Subcutaneous abdominal adipose tissue (tissue), 5 donors: Measurements from ENCODE around the gene TTC28.
"Not testable (repeated sequence)": the region's sequence is repeated elsewhere in the genome, so short reads cannot be mapped to it uniquely, and the experiment has no call there.

Experiments used
- H3K27ac ChIP-seq: one replicate; pipeline ENCODE4 v1.7.0; 2013; ENCODE audit warnings: low read depth, mild to moderate bottlenecking, inconsistent platforms, low read length, moderate library complexity
- H3K27me3 ChIP-seq, 5 donors: one replicate each; pipeline ENCODE4 v1.7.0; 2013; ENCODE audit warnings: low read length in 5 of 5, inconsistent platforms in 1 of 5; ENCODE audit not compliant: control insufficient read depth in 5 of 5, insufficient read depth in 4 of 5
- H3K36me3 ChIP-seq, 5 donors: one replicate each; pipeline ENCODE4 v1.7.0; 2013; ENCODE audit warnings: low read length in 5 of 5; ENCODE audit not compliant: control insufficient read depth in 5 of 5, insufficient read depth in 5 of 5
- H3K4me1 ChIP-seq, 5 donors: one replicate each; pipeline ENCODE4 v1.7.0; 2013; ENCODE audit warnings: low read length in 5 of 5, mild to moderate bottlenecking in 3 of 5, moderate library complexity in 1 of 5; ENCODE audit not compliant: control insufficient read depth in 5 of 5, insufficient read depth in 5 of 5
- H3K4me3 ChIP-seq, 5 donors: one replicate each; pipeline ENCODE4 v1.7.0; 2013; ENCODE audit warnings: low read length in 5 of 5, low read depth in 1 of 5
- H3K9ac ChIP-seq, 5 donors: one replicate each; pipeline ENCODE4 v1.7.0; 2013; ENCODE audit warnings: low read length in 5 of 5, mild to moderate bottlenecking in 4 of 5, moderate library complexity in 3 of 5
- H3K9me3 ChIP-seq, 5 donors: one replicate each; pipeline ENCODE4 v1.7.0; 2013; ENCODE audit warnings: low read length in 5 of 5; ENCODE audit not compliant: control insufficient read depth in 5 of 5
- donor health status: healthy.
- donor health status: healthy.
- donor health status: healthy.
- donor health status: healthy.
- donor health status: healthy.

The TTC28 gene

DNA sequence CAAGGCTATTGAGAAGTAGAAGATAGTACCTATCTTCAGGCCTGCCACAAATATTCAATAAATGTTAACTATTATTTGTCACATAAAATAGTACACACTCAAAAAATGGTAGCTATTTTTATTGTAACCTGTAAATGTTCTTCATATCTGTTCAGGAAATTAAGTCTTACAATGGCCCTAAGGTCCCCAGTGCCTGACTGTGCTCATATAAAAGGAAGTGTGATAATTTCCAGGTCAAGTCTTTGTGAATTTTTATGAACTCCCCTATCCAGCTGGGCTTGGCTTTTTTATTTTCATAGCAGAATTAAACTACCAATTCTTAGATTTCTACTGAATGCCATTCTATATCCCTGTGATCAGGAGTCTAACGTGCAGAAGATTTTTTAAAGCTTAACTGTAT lies 476.4 kb downstream of the TTC28 start:
- H3K9ac ChIP-seq = no peak overlapping the region
- H3K27ac ChIP-seq = no peak overlapping the region
- H3K4me3 ChIP-seq = no peak overlapping the region
- no peaks in the 10 kb centered on the region for H3K36me3 ChIP-seq
- peaks cover 0 to 11% (median 6%) of the 10 kb centered on the region in 5 donors for H3K4me1 ChIP-seq
- H3K27me3 ChIP-seq = no peaks in the 10 kb centered on the region
- H3K9me3 ChIP-seq = no peaks in the 10 kb centered on the region

DNA sequence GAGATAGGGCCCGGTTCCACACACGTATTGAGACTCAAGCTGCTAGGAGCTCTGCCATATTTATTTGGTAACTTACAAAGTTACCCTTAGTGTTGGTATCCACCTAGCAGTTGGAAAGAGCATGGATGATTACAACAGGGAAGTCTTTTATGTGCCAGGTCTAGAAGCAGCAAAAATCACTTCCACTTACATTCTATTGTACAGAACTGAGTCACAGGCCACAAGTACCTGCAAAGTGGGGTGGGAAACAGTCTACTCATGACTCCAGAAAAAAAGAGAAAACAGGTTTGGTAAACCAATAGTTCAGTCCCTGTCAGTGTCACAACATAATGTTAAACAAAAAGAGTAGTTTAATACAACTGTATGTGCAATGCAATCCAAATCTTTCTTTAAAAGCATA lies 480.9 kb downstream of the TTC28 start:
- H3K4me3 ChIP-seq = no peak overlapping the region
- no peak overlapping the region for H3K9ac ChIP-seq
- H3K9me3 ChIP-seq = no peaks in the 10 kb centered on the region
- H3K27ac ChIP-seq = no peak overlapping the region
- H3K27me3 ChIP-seq = no peaks in the 10 kb centered on the region
- peaks cover 0 to 7% (median 0%) of the 10 kb centered on the region in 5 donors for H3K4me1 ChIP-seq
- H3K36me3 ChIP-seq = no peaks in the 10 kb centered on the region

DNA sequence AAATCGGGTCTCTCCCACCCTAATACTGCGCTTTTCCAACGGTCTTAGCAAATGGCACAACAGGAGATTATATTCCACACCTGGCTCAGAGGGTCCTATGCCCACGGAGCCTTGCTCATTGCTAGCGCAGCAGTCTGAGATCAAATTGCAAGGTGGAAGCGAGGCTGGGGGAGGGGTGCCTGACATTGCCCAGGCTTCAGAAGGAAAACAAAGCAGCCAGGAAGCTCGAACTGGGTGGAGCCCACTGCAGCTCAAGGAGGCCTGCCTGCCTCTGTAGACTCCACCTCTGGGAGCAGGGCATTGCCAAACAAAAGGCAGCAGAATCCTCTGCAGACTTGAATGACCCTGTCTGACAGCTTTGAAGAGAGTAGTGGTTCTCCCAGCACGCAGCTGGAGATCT lies 488.1 kb downstream of the TTC28 start:
- H3K9ac ChIP-seq, H3K27me3 ChIP-seq, H3K9me3 ChIP-seq, H3K36me3 ChIP-seq, H3K4me1 ChIP-seq, H3K27ac ChIP-seq, H3K4me3 ChIP-seq: not testable (repeated sequence)

DNA sequence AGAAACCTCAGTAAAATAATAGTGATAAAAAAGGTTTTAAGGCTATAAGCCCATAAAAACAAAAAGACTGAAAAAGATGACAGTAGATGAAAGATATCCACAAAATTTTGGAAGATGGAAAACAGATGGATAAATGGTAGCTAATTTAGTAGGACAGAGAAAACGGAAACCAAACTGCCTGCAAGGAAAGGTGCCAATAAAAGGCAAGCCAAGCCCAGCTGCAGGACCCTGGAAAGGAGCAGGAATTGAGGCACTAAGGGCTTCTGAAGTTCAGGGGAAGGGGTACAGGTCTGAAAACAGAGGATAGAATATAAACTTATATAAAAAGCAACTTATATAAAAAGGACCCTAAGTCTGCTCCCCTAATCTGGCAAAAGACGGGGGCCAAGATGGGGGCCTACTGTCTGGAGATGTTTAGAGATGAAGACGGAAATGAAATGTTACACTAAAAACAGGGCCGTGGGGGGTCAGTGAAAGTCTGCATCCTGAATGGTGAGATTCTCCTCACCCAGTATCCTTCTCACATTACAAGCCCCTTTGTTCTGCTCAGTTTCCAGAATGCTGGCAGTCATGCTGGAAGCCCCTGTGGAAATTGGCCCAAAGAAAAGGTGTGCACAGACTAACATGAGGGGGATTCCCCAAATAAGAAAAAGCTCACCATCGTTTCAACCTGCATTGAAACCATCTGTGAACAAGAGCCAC lies 491.3 kb downstream of the TTC28 start:
- Histone ChIP-seq H3K27me3 (no peaks in the 10 kb centered on the region), H3K36me3 (no peaks in the 10 kb centered on the region), H3K27ac (no peak overlapping the region), H3K9ac (no peak overlapping the region), H3K4me1 (peaks cover 0 to 12% (median 1%) of the 10 kb centered on the region in 5 donors), H3K4me3 (no peak overlapping the region), H3K9me3 (no peaks in the 10 kb centered on the region)

DNA sequence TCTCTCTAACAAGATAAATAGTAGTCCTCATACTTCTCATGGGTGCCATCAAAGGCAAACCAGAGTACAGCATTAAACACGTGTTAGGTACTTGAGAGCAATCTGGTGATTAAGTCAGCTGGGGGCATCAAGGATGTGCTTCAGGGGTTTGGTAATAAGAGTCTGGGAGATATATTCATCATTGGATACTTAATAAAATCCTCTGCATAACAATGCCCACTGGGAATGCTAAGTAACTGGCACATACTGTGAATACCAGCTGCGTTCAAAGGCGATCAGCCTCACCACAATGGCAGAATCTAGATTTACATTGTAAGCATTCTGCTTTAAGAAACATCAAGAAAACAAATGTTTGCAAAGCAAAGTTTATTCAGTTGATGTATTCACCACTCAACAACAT lies 492.0 kb downstream of the TTC28 start:
- no peaks in the 10 kb centered on the region for H3K9me3 ChIP-seq
- H3K4me1 ChIP-seq = peaks cover 0 to 20% (median 8%) of the 10 kb centered on the region in 5 donors
- H3K4me3 ChIP-seq = no peak overlapping the region
- H3K9ac ChIP-seq = no peak overlapping the region
- no peaks in the 10 kb centered on the region for H3K27me3 ChIP-seq
- H3K36me3 ChIP-seq = no peaks in the 10 kb centered on the region
- H3K27ac ChIP-seq = no peak overlapping the region

DNA sequence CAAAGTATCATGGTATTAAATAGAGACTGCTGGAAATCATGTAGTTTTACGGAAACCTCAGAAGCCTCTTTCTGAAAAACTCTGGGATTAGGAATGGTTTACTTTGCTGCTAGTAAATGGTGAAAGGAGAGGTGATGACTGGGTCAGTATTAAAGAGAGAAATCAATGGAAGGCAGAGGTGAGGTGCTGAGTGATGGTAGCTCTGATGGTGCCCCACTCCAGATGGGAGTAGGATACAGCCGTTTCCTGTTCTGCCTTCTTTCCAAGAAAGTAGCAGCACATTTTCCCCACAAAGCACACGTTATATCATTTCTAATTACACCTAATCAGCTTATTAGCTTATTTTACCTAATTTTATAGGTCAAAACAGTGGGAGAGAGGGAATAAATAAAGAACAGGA lies 493.0 kb downstream of the TTC28 start:
- Histone ChIP-seq H3K9ac (no peak overlapping the region), H3K27ac (no peak overlapping the region), H3K9me3 (no peaks in the 10 kb centered on the region), H3K27me3 (no peaks in the 10 kb centered on the region), H3K36me3 (no peaks in the 10 kb centered on the region), H3K4me1 (peaks cover 0 to 26% (median 15%) of the 10 kb centered on the region in 5 donors), H3K4me3 (no peak overlapping the region)

DNA sequence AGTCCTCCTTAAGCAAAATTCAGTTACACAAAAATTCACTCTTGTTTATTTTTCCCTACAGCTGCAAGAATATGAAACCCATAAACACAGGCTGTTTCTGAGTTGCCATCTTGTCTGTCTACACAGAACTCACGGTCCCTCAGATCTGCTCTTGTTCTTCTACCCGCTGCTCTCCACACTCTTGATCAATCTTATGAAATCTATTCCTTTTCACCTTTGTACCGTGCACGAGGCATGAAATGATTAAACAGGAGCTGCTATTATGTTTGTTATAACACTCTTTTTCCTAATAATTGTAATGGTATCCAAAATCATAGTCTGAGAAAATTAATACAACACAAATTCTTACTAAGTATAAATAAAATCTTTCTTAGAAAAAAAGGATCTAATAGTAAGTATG lies 494.5 kb downstream of the TTC28 start:
- H3K36me3 ChIP-seq = no peaks in the 10 kb centered on the region

DNA sequence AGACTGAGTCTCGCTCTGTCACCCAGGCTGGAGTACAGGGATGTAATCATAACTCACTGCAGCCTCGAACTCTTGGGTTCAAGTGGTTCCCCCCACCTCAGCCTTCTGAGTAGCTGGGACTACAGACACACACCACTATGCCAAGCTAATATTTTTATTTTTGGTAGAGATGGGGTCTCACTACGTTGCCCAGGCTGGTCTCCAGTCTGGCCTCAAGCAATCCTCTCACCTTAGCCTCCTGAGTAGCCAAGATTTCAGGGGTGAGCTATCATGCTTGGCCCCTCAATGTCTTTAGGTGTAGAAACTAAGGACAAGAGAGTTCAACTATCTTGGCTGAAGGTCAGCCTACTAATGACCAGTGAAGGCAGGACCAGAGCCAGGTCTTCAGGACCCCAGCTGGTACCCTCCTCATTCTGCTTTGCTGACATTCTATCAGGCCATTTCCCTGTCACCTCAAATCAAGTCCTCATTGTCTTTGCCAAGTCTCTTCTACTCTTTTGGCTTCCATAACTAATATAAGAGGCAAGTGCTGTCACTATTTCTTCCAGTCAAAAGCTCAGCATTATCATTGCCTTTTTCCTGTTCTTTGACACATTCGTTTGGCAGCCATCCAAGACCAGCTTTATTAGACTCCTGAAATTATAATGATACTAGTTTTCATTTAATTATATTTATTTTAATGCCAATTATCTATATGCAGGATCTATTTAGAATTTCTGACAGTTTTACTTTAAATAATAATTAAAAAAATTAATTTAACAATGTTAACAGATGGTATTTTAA lies 496.4 kb downstream of the TTC28 start:
- Histone ChIP-seq H3K9ac (no peak overlapping the region), H3K36me3 (no peaks in the 10 kb centered on the region), H3K27me3 (no peaks in the 10 kb centered on the region), H3K27ac (peak overlapping the region; percentile 45), H3K4me1 (peaks cover 0 to 36% (median 20%) of the 10 kb centered on the region in 5 donors), H3K9me3 (no peaks in the 10 kb centered on the region), H3K4me3 (no peak overlapping the region)

More for the DNA sequence above, 494.5 kb downstream of the TTC28 start:
- H3K27me3 ChIP-seq = no peaks in the 10 kb centered on the region
- peaks cover 0 to 36% (median 20%) of the 10 kb centered on the region in 5 donors for H3K4me1 ChIP-seq
- H3K4me3 ChIP-seq = no peak overlapping the region
- no peak overlapping the region for H3K27ac ChIP-seq
- H3K9ac ChIP-seq = no peak overlapping the region
- no peaks in the 10 kb centered on the region for H3K9me3 ChIP-seq

DNA sequence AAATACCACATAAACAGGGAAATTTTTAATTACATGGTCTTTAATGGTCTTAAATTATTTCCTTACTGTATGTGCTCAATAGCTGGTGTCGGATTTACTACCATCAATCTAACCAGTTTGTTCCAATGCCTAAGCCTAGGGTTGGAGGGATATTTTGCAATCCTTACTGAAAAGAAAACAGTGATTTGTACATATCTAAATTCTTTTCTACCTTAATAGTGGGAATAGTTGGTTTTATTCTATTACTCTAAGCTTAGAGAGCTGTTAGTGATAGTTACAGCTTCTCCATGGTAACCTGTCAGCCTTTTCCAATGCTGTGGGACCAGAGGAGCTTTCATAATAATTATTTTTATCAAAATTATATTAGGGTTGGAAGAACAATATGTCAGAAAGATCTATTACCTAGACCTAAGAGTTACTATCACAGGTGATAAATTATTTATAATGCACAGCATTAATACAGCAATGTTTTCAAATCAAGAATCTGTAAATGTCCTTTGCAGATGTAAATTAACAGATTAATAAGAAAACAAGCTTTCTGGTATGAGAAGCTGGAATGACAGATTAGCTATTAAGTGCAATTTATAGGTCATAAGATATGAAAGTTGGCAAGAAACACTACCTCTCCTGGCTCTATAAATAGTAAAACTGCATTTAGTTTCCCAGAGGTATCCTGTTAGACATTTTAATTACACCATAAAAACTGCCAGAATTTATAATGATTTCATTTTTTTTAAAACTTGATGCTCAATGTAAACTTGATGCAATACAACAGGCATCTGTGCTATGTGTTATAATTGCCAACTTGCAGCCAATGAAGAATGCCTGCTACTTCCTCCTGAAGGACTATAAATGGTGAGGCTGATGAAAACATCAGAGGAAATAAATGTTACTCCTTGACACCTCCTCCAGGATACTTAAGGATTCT lies 498.6 kb downstream of the TTC28 start:
- Histone ChIP-seq H3K36me3 (no peaks in the 10 kb centered on the region), H3K4me3 (no peak overlapping the region), H3K4me1 (peaks cover 0 to 36% (median 20%) of the 10 kb centered on the region in 5 donors), H3K9ac (no peak overlapping the region), H3K9me3 (no peaks in the 10 kb centered on the region), H3K27me3 (no peaks in the 10 kb centered on the region), H3K27ac (no peak overlapping the region)
